HG03095 (cell line): ENCODE measurements around the gene ARHGAP15.

Experiments
- ATAC-seq: cut with Tn5 transposase; IDR thresholded peaks from one replicate; pipeline ENCODE4 v1.9.1; 2021; ENCODE audit warnings: moderate library complexity; ENCODE audit not compliant: unreplicated experiment

Gene ARHGAP15

DNA sequence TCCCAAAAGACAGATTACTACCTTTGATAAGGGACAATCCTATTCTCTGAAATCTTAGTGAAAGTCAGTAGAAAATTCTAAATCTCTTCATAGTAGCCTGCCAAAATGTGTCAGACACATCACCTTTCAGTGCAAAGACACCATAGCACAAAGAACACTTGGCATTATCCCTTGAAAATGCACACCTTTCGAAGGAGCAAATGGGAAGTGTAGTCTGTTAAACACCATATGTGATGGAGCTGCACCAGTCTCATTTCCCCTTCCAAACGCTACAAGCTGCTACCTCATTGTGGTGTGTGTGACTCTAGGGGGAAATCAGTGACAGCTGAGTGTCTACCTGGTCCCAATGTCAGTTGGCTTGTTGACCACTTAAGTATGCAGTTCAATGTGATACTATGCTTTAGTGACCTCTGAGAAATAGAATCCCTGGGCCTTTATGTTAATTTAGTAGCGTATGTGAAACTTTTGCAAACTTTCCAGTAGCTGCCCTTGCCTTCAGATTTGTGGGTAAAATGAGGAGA, 551.7 kb downstream of the ARHGAP15 start:
- no peak for ATAC-seq

DNA sequence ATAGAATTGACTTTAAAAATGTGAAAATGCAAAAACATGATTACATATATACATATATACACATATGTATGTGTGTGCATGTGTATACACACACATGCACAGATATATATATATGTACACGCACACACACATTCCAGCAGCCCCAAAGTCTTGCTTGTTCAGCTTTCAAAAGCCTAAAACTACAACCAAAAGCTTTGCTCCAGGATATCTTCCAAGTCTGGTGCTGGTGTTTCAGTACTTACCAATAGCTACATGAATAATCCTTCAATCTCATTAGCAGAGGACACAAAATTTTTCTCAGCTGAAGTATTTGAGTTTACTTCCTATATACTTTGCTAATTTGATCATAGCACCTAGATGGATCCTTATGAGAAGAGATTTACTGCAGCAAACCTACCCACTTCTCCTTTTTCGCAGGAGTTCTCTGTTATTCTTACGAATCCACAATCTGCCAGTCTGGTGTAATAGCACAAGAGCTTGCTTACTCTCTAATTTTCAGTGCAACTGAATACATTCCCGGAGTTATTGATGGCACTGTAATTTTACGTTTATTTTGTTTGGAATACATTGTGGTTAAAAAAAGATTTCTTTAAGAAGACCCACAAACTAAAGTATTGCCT, 553.3 kb downstream of the ARHGAP15 start:
- no peak for ATAC-seq

DNA sequence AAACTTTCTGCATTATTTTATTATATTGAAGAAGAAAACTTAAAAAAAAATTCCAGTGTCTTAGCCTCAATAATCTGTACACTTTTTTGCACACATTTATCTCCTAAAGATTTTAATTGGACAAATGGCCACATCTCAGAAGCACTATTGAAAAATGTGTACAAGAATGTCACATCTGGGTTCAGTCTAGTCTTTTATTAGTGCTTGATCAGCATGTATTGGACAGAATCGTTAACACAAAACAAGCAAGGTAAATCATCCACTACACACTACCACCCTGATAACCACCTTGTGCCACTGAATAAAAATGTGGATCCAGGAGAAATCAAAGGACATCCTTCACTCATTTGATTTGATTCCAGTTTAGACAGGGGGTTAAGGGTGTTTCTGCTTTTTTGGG, 554.8 kb downstream of the ARHGAP15 start:
- no peak for ATAC-seq

DNA sequence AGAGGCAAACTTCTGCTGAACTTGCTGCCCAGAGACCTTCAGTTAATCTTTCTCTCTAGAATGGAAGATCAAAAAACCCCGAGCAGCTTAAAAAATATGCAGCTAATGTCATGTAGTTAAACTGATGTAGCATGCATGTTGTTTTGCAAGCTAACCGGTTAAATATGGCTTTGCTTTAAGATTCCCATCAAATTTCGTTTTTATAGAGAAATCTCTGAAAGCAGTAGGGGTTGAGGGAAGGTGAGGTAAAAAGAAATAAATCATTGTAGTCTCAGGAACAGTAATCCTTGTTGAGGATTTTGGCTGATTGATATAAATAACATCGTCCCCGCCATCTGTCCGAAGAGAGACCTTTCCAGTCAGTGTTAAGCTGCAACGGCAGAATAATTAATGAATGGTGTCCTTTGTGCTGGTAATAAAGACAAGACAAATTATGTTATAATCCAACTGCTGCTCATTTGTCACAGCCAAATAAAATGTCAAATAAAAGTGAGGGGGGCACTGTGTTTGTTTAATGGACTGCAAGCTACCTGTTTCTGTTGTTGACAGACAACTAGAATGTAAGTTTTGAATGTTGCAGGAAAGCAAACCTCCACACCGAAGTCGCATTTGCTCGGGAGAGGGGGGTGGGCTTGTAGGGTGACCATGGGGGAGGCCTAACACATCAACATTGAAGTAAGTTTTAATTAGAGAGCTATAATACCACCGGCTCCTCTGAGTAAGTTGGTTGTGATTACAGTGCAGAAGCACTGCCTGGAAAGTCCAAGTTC, 555.5 kb downstream of the ARHGAP15 start:
- no peak for ATAC-seq

DNA sequence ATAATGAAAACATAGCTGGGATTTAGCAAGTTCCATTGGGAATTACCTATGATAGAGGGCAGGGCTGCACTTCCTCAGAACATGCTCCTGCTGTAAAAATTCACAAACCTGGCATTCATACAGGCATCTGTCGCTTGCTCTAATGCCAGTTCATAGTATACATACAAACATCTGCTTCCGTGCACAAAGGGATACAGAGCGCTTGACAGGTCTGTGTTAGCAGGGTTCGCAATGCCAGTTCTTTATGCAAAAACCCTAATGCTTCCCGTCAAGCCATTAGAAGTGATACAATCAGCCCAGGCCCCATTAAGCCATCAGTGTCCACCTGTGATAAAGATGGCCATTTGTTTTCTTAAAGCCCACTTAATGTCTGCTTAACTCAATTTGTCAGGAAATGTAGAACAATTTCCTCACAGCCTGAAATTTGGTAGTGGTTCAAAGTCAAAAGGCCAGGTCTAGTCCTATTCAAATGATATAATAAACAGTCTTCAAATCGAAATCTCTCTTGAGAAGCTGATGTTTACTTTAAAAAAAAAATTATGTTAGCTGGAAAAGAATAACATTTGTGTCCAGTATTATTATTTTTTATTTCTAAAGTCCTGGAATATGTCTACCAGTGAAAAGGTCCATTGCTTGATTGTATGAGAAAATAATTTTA, 556.3 kb downstream of the ARHGAP15 start:
- no peak for ATAC-seq

DNA sequence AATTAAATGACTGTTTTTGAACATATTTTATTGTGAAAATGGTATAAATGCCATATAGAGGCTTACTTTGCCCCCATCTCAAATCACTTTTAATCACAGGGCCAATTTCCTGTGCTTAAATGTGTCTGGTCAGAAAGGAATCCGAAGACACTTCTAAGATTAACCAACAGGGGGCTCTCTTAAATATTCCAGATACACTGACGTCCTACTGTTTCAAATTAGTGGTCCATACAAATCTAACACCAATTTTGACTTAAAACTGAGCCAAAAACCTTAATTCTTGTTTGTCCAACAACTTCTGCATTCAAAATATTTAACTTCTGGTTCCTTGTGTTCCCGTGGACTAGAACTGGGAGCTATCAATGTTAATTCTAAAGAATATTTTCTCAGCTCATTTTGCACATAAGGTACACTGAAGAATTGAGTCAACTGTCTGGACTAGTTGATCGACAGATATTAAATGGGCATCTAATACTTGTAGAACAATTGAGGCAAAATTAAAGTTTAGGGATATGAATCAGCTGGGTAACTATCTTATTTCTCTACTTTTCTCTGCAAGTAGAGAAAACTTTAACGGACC, 557.5 kb downstream of the ARHGAP15 start:
- no peak for ATAC-seq

DNA sequence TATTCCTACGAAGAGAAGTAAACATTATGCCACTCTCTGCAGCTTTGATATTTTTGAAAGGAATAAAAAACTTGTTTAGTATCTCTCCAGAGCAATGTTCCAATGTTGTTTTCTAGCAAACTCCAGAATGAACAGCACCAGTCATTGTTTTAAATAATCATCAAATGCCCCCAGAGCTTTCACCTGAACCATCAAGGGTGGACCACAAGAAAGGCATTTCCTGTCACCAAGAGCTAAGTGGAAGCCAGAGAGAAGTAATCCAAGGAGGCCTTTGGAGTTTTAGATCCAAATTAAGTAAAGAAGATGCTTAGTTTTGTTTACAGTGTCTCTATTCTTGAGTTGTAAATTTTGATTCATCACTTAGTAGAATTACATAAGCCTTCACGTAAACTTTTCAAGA, 559.0 kb downstream of the ARHGAP15 start:
- no peak for ATAC-seq

DNA sequence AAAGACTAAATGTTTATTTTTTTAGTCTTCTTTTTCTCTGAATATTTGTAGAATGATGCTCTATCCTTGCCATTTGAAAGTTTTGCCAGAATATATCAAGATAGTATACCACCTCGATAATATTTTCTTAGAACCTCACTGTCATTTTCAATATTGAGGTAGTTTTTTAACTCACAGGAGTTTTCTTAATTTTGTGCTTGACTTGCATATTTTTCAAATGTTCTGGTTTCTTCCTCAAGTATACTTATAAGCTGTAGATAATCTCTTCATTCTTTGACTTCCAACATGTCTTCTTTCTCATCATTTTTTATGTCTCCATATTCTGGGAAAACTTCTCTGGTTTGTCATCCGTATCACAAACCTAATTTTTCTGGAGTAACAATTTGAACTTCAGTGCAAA, 559.6 kb downstream of the ARHGAP15 start:
- ATAC-seq, result no peak

DNA sequence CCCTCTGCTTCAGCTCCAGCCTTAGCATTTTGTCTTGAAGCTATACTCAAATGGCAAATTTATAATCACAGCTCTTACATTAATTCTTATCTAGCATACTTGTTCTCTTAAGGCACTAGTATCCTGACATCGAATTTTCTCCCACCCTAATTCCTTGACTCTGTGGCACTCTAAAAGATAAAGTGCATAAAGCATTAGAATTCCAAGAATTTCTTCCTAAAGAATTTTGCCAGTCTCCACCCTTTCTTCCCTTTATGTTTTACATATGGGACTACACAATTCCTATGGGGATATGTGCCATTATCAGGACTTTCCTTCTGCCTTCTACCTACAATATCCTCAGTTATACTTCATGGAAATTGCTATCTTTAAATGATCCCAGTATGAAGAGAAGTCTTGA, 560.3 kb downstream of the ARHGAP15 start:
- no peak for ATAC-seq

DNA sequence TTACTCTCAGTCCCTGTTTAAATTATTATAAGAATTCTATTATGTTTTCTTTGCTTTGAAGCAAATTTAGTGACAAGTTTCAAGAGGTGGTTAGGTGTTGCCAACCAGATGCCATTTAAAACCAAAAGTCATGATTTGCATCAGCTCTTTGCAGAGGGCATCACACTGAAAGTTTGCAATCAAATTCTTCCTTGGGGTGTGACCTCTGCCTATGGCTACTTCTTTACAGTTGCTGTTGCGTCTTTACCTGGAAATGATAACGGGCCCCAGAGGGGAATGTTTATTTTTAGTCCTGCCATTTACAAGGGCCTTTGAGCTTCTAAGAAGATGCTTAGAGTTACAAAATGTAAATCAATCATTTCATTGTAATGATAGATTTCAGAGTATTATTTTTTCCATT, 561.0 kb downstream of the ARHGAP15 start:
- no peak for ATAC-seq

DNA sequence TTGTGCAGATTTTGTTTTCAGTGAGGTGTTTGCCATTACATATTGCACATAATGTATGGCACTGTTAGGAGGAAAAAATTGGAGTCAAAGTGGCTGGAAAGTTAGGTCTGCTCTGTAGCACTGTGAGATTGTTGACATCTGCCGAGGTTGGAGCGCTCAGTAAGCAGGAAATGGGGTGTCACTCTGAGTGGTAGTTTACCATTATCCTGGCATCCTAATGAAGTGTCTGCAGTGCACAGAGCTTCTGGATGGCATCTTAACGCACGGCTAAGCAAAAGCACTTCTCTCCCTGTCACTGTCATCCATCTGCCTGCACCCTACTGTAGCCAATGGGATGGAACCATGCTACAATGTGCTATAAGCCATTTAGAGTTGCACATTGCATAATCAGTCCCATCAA, 561.9 kb downstream of the ARHGAP15 start:
- ATAC-seq, result no peak

DNA sequence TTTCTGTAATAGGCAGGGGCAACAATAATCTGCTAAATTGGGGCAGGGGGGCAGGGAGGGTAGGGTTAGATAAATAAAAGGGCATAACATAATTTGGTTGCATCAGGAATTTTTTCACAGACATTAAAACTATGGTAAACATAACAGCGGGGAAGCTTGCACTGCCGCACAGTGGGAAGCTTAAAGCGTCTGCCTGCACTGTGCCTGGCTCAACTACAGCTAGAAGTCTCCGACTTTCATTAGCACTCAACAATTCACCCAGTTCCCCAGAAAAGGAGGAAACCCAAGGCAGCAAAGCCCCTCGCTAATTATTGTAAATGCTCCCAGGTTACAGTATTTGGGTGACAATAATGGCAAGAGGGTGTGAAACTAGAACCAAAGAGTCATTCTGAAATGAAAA, 562.9 kb downstream of the ARHGAP15 start:
- ATAC-seq, result no peak

DNA sequence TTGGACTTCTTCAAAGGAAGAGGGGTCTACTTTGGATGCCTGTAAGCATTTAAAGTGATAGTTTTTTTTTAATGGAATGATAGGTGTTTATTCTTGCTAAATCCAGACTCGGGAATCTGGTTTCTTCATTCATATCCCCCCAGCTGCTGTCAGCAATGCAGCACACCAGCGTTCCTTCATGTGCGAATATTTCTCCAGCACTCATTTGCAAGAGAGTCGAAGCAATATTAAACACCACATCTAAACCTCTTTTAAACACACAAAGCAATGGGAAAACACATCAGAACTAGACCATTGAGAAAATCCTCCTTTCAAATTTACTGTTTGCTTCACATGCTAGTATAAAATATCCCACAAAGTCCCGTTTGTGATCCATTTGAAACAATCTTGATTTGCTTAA, 563.7 kb downstream of the ARHGAP15 start:
- no peak for ATAC-seq

DNA sequence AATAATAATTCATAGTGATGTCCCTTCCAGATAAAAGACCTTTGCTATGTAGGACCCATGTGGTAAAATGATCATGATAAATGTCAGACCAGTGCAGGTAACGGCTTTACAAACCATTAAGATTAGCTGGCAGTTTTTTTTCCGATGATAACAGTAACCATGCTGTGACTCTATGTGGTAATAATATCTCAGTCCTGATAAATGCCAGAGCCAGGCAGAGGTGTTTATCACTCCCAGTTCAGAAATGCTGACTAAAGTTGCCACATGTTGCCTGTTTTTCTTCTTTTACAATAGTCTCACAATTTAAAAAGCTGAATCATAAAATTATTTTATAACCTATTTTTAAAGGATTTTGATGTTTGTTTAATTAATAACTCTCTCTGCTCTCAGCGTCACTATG, 565.1 kb downstream of the ARHGAP15 start:
- ATAC-seq, result no peak

DNA sequence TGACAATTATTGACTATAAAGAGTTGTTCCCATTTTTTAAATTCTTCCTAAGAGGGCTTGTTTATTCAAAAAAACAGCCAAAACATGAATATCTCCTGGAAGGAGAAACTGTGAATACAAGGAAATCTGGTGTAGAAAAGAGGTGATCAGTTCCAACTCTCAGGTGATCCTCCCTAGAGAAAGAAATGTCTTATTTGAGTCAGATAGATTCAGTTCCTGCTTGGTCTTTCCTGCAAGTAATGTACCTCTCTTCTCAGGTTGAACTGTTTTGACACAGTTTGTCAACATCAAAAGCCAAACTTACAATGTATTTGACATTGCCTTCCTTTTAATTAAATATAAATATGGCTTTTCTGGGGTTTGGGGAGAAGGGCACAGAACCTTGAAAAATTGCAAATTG, 567.4 kb downstream of the ARHGAP15 start:
- peak; percentile 79 for ATAC-seq

DNA sequence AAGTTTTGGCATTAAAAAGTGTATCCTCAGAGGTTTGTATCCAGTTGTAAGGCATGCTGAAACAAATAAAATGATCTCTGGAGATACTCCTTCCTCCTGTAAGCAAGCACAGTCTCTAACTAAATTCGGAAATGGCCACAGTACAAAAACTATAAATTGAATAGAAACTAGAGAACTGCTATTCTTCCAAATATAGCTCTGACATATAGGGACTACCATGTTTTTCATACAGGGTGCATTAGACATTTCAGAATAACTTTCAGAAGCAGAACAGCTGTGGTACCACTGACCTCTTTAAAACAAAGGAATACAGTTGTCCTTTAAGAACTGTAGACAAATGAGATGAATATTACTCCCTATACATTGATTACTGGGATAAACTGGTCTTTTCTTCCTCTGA, 568.5 kb downstream of the ARHGAP15 start:
- peak; percentile 53 for ATAC-seq

DNA sequence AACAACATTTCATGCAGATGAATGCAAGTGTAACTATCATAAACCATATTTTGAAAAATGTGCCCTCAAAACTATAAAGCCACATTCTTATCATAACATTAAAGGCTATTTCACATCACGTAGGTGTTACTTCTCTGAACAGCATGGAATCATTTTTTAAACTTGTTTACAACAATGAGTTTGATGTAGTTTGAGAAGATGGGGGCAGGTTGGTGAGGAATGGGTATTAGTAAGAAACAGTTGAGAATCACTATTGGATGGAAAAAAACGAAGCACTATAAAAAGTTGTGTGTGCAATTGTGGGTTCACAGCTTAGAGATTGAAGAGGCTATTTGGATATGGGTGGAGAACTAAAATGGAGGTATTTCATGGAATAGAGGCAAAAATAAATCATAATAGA, 569.1 kb downstream of the ARHGAP15 start:
- no peak for ATAC-seq

DNA sequence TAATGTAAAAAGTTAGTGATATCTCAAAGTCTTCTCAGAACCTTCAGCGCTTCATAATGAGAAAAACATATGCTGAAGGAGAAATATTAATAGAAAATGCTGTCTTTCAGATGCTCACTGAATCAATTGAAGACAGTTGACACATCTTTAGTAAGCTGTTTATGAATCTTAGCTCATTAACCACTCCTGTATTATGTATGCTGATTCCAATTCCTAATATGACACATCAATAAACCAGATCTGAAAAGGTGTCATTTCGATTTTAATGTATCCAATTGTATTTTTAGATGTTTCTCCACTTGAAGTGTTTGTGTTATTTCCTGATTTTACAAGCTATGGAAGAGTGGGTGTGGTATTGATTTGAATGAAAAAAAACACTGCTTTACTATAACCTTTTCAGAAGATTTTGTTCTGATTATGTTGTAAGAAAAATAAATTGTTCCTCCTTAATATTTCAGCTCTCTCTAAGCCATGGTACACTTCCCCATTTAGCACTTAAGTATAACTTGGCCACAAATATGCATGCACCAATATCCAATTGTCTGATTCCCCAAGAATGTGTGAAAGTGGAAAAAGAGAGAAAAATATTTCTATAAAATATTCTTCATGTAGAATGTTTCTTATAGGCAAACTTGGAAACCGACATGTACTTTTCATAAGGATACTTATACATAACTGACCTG, 569.8 kb downstream of the ARHGAP15 start:
- peak; percentile 38 for ATAC-seq

DNA sequence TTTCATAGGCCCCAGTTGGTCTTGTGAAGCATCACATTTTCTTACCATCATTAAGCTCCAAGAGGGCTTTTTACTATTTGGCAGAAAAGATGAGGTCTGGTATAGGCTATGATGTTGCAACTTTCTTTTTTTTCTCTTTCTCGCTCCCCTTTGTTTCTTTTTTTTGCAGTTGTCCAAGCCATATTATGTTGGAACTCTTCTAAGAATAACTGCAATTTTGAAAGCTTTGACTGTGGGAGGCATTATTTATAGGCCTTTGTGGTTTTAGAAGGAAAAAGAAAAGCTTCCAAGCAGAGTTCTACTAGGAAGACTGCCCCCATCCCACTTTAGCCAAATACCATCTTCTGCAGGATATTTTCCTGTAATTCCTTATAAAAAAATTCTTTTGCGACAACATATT, 571.6 kb downstream of the ARHGAP15 start:
- ATAC-seq, result no peak

DNA sequence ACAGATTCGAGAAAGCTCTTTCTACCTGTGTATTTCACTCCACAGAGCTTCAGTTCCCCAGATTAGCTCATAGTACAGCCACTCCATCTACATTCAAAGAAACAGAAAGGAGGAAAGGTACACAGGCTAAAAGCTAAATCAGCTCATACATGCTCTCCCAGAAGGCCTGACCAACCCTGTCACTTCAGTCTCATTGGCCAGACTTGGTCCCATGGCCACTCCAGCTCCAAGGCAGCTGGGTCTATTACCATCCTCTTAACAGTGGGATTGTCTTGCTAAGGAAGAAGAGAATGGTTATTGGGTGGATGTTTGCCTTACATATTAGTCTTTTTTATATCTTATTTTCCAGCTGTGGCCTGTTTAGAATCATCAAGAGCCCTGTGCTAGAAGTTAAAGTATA, 572.6 kb downstream of the ARHGAP15 start:
- no peak for ATAC-seq

DNA sequence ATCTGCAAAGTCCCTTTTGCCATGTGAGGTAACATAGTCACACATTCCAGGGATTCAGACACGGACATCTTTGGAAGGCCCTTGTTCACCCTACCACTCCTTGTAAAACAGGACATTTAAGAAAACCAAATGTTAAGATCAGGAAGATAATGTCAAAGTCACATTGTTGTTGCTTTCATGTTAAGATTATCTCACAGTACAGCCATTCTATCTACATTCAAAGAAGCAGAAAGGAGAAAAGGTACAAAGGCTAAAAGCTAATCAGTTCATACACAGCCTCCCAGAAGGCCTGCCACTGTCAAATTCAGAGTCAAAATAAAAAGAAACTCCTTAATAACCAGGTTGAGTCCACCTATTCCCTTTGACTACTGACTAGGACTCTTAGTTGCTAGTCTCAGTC, 573.7 kb downstream of the ARHGAP15 start:
- no peak for ATAC-seq
